GM12878 (cell line): ENCODE data around the gene TNNT1. TPM values are rescaled to one million over a fixed set of nuclear protein-coding genes. Genes with fewer than 3 reads are reported as not detected.

Experiments
- ATAC-seq: fragments of 200-7000 bp; cut with Tn5 transposase; 3 replicates; pipeline ENCODE4 v1.9.1; 2020; ENCODE audit warnings: mild to moderate bottlenecking, moderate library complexity
- BruUV-seq: library from RNA; stranded (reverse); fragments of 400-500 nt; replicated peaks from 2 replicates; lab custom pipeline; 2021; lab: Mats Ljungman, UMichigan
- CTCF ChIA-PET: fragments of 300-600 bp; sonication (Branson Sonifier 250); formaldehyde crosslinking; extraction: SDS; loops from one replicate; lab custom pipeline; 2021; ENCODE audit warnings: inconsistent platforms; lab: Yijun Ruan, JAX
- POLR2A ChIA-PET: fragments of 350-600 bp; formaldehyde crosslinking; extraction: SDS; loops from one replicate; lab custom pipeline; 2021; ENCODE audit warnings: inconsistent platforms; lab: Charles Lee
- RAD21 ChIA-PET: fragments of 300-600 bp; sonication (Branson Sonifier 250); formaldehyde crosslinking; loops from one replicate; lab custom pipeline; 2023; ENCODE audit warnings: antibody characterized with exemption; ENCODE audit not compliant: unreplicated experiment; lab: Charles Lee
- SMC1A ChIA-PET: fragments of 300-600 bp; sonication (Branson Sonifier 250); formaldehyde crosslinking; loops from one replicate; lab custom pipeline; 2023; ENCODE audit not compliant: unreplicated experiment, uncharacterized antibody; lab: Charles Lee
- DNase-seq: peaks from one replicate; pipeline ENCODE4 v3.0.0-alpha.2; 2011; ENCODE audit warnings: low read depth, low spot score
- FAIRE-seq: peaks from 3 replicates; lab custom pipeline; 2011; peaks lifted over from hg19 to GRCh38; lab: Jason Lieb, UNC
- H2AFZ ChIP-seq: 2 replicates; pipeline ENCODE4 v1.6.0; 2011; ENCODE audit warnings: low read depth, low read length, control low read depth; ENCODE audit not compliant: control insufficient read depth
- H3K27ac ChIP-seq: 2 replicates; pipeline ENCODE4 v1.5.1; 2011; ENCODE audit warnings: control low read depth; ENCODE audit not compliant: control insufficient read depth, insufficient read depth
- H3K27me3 ChIP-seq, 2 experiments: replicated peaks in 1 of 2; 2 replicates each; pipeline versions ENCODE4 v1.6.0 to v1.6.1; 2011; ENCODE audit warnings: low read length in 1 of 2; ENCODE audit not compliant: control insufficient read depth in 2 of 2, insufficient read depth in 2 of 2
- H3K36me3 ChIP-seq, 2 experiments: 2 replicates each; pipeline ENCODE4 v1.5.1; 2011; ENCODE audit warnings: low read length in 1 of 2; ENCODE audit not compliant: control insufficient read depth in 2 of 2, insufficient read depth in 2 of 2
- H3K4me1 ChIP-seq: 2 replicates; pipeline ENCODE4 v1.6.1; 2011; ENCODE audit warnings: mild to moderate bottlenecking, low read length, moderate library complexity, mixed read lengths; ENCODE audit not compliant: control insufficient read depth, insufficient read depth
- H3K4me2 ChIP-seq: 2 replicates; pipeline ENCODE4 v1.6.0; 2011; ENCODE audit warnings: control low read depth; ENCODE audit not compliant: control insufficient read depth, insufficient read depth
- H3K4me3 ChIP-seq: fragments of 200-600 bp; sonication (generic); 2 replicates; pipeline ENCODE4 v1.5.1; 2016
- H3K79me2 ChIP-seq: 2 replicates; pipeline ENCODE4 v1.6.0; 2011; ENCODE audit warnings: low read length; ENCODE audit not compliant: control insufficient read depth, insufficient read depth
- H3K9ac ChIP-seq: 2 replicates; pipeline ENCODE4 v1.8.0; 2011; ENCODE audit warnings: low read length, control low read depth, mixed read lengths; ENCODE audit not compliant: control insufficient read depth, insufficient read depth
- H3K9me3 ChIP-seq: replicated peaks from 3 replicates; pipeline ENCODE4 v1.5.1; 2011; ENCODE audit warnings: mild to moderate bottlenecking, low read length; ENCODE audit not compliant: control insufficient read depth, insufficient read depth
- H4K20me1 ChIP-seq: 2 replicates; pipeline ENCODE4 v1.6.0; 2011; ENCODE audit not compliant: control insufficient read depth, insufficient read depth
- FOXK2 ChIP-seq: fragments of 450-650 bp; IDR thresholded peaks from 2 replicates; pipeline ENCODE4 v1.6.1; 2017; ENCODE audit warnings: mild to moderate bottlenecking, moderate library complexity
- HDAC6 ChIP-seq: fragments of 200-600 bp; sonication (generic); IDR thresholded peaks from one replicate; pipeline ENCODE4 v1.8.0; 2017; ENCODE audit warnings: antibody characterized with exemption; ENCODE audit not compliant: unreplicated experiment
- KAT2A ChIP-seq: conservative IDR thresholded peaks from 2 replicates; pipeline ENCODE4 v1.6.1; 2011; ENCODE audit warnings: low read depth, low read length; ENCODE audit not compliant: control insufficient read depth
- KLF5 ChIP-seq: fragments of 450-650 bp; IDR thresholded peaks from 2 replicates; pipeline ENCODE4 v1.6.1; 2014; ENCODE audit warnings: mild to moderate bottlenecking; ENCODE audit not compliant: partially characterized antibody
- LARP7 ChIP-seq: fragments of 450-650 bp; IDR thresholded peaks from 2 replicates; pipeline ENCODE4 v1.6.1; 2017; ENCODE audit warnings: mild to moderate bottlenecking
- PAX5 ChIP-seq: IDR thresholded peaks from 2 replicates; pipeline ENCODE4 v1.6.1; 2011; ENCODE audit warnings: low read depth, low read length, borderline replicate concordance
- SIX5 ChIP-seq: IDR thresholded peaks from 2 replicates; pipeline ENCODE4 v1.6.1; 2011; ENCODE audit warnings: mild to moderate bottlenecking, low read depth, low read length, moderate library complexity; ENCODE audit not compliant: severe bottlenecking
- SMC3 ChIP-seq: IDR thresholded peaks from 2 replicates; pipeline ENCODE4 v1.6.1; 2011; ENCODE audit warnings: low read length, improper control_type of control experiment, borderline replicate concordance
- SPI1 ChIP-seq: IDR thresholded peaks from 2 replicates; pipeline ENCODE4 v1.6.1; 2011; ENCODE audit warnings: low read depth, mild to moderate bottlenecking, low read length, moderate library complexity, borderline replicate concordance; ENCODE audit not compliant: insufficient read depth
- TARDBP ChIP-seq: IDR thresholded peaks from 2 replicates; pipeline ENCODE4 v1.6.1; 2016; ENCODE audit warnings: borderline replicate concordance
- USF2 ChIP-seq: IDR thresholded peaks from 2 replicates; pipeline ENCODE4 v1.6.1; 2011; ENCODE audit warnings: low read depth, low read length, improper control_type of control experiment, borderline replicate concordance
- WGBS: methylation state at CpG from one replicate; pipeline ENCODE4 v1.1.6; 2016; ENCODE audit warnings: low lambda C conversion rate; ENCODE audit not compliant: insufficient replicate concordance, insufficient coverage; ENCODE audit errors: missing lambda C conversion rate; 5-methylcytosine and 5-hydroxymethylcytosine counted together
- in situ Hi-C: fragments of 300-500 bp; cut with MboI; formaldehyde crosslinking; loops from 9 replicates; pipeline ENCODE4 v1.14.3; 2018; ENCODE audit warnings: mixed read lengths
- intact Hi-C: fragments of 100-400 bp; cut with micrococcal nuclease; formaldehyde crosslinking; loops from one replicate; pipeline ENCODE4 v1.14.2; 2022; ENCODE audit not compliant: unreplicated experiment
- polyA plus RNA-seq, 11 experiments: library from polyadenylated mRNA; depleted of rRNA in 4 of 11; unstranded in 6 of 11; stranded (reverse) in 5 of 11; fragments of >200 nt; fragmentation: Nextera tagmentation in 4 of 11; fragmentation: Illumina TruSeq in 1 of 11; extraction: Ambion mirVana in 4 of 11; extraction: Trizol in 1 of 11; gene quantifications; 1 replicate in 1 of 11; 2 replicates in 10 of 11; pipeline versions ENCODE4 v1.2.1 to v1.2.3, GENCODE V29; 2011 to 2016; ENCODE audit warnings: inconsistent platforms in 2 of 11, missing spikeins in 2 of 11, low read depth in 1 of 11
- total RNA-seq, 4 experiments: library from RNA; depleted of rRNA in 3 of 4; stranded (reverse); fragments of >200 nt in 3 of 4; fragmentation: Illumina TruSeq in 1 of 4; extraction: Trizol in 1 of 4; gene quantifications; 2 replicates each; pipeline versions ENCODE4 v1.2.1 to v1.2.3, GENCODE V29; 2013 to 2021
- TF ChIP-seq, protein P1 (sequence below): fragments of 450-650 bp; IDR thresholded peaks from 2 replicates; pipeline ENCODE4 v1.6.1; 2016; ENCODE audit warnings: mild to moderate bottlenecking
- TF ChIP-seq, protein P2 (sequence below): fragments of 450-650 bp; IDR thresholded peaks from 2 replicates; pipeline ENCODE4 v1.6.1; 2014; ENCODE audit warnings: mild to moderate bottlenecking
- TF ChIP-seq, protein P3 (sequence below): fragments of 450-650 bp; IDR thresholded peaks from 2 replicates; pipeline ENCODE4 v1.6.1; 2018; ENCODE audit warnings: borderline replicate concordance, mild to moderate bottlenecking; ENCODE audit not compliant: partially characterized antibody

The TNNT1 gene
- total and polyA plus RNA-seq, 10 of the 15 experiments (the other 5 are each of a cell fraction or from before 2014, with no cell fraction given), result 0.26 to 0.62 (median 0.37) TPM; not detected in 7

DNA sequence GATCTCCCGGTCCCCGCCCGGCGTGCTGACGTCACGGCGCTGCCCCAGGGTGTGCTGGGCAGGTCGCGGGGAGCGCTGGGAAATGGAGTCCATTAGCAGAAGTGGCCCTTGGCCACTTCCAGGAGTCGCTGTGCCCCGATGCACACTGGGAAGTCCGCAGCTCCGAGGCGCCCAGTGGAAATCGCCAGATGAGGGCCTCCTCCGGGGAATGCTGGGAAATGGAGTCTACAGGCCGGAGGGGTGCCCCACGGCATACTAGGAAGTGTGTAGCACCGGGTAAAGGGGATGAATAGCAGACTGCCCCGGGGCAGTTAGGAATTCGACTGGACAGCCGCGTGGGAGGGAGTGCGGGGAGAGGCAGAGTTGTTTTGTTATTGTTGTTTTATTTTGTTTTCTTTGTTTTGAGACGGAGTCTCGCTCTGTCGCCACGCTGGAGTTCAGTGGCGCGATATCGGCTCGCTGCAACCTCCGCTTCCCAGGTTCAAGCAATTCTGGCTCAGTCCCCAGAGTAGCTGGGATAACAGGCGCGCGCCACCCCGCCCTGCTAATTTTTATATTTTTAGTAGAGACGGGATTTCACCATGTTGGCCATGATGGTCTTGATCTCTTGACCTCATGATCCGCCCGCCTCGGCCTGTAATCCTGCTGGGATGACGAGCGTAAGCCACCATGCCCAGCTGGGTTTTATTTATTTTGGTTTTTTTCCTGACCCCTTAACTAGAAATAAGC is 31.2 kb downstream of the TNNT1 start:
- peak overlapping the region; percentile 70 for H3K4me2 ChIP-seq
- no peaks in the 10 kb centered on the region for H3K36me3 ChIP-seq
- DNase-seq (peak; percentile 92), ATAC-seq (peak; percentile 92), FAIRE-seq (peak; percentile 96)
- H3K27me3 ChIP-seq, result no peaks in the 10 kb centered on the region
- ChIA-PET CTCF (interaction anchor here (1.0 kb wide), 1 partner anchor 536 kb away, joined by 4 read pairs; no protein-coding TSS in a partner anchor), RAD21 (interaction anchor here (0.6 to 1.6 kb wide), 2 partner anchors 266 to 386 kb away, joined by 3 to 6 read pairs; partner anchors contain the start of gene TMEM238), SMC1A (interaction anchor here (1.1 to 1.2 kb wide), 2 partner anchors 15 to 142 kb away, joined by 3 to 4 read pairs; no protein-coding TSS in a partner anchor), POLR2A (interaction anchor here (1.1 kb wide), 1 partner anchor 137 kb away, joined by 4 read pairs; no protein-coding TSS in a partner anchor)
- BruUV-seq, result TSS peak; percentile 98
- peak overlapping the region; percentile 68 for H3K4me3 ChIP-seq
- H2AFZ ChIP-seq, result peak overlapping the region; percentile 67
- peak overlapping the region; percentile 55 for H3K9ac ChIP-seq
- no peaks in the 10 kb centered on the region for H3K9me3 ChIP-seq
- intact Hi-C loops (no loop called here), in situ Hi-C loops (no loop called here)
- peaks cover 36% of the 10 kb centered on the region for H3K79me2 ChIP-seq
- H4K20me1 ChIP-seq, result peaks cover 3% of the 10 kb centered on the region; the same call in 1 of the 2 replicates
- WGBS, result 2% methylated on average over 37 of the region's 44 CpGs
- H3K4me1 ChIP-seq, result peaks cover 22% of the 10 kb centered on the region
- H3K27ac ChIP-seq, result peak overlapping the region; percentile 50
- TF ChIP-seq FOXK2 (no peak), PAX5 (no peak), KLF5 (no peak), SPI1 (peak; percentile 51; the same call in 1 of the 2 replicates), SIX5 (peak; percentile 95), KAT2A (no peak), LARP7 (no peak), USF2 (no peak), TARDBP (peak; percentile 85; the same call in 1 of the 2 replicates), SMC3 (no peak), HDAC6 (no peak)
- TF ChIP-seq, protein P1, sequence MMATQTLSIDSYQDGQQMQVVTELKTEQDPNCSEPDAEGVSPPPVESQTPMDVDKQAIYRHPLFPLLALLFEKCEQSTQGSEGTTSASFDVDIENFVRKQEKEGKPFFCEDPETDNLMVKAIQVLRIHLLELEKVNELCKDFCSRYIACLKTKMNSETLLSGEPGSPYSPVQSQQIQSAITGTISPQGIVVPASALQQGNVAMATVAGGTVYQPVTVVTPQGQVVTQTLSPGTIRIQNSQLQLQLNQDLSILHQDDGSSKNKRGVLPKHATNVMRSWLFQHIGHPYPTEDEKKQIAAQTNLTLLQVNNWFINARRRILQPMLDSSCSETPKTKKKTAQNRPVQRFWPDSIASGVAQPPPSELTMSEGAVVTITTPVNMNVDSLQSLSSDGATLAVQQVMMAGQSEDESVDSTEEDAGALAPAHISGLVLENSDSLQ, result no peak
- TF ChIP-seq, protein P2, sequence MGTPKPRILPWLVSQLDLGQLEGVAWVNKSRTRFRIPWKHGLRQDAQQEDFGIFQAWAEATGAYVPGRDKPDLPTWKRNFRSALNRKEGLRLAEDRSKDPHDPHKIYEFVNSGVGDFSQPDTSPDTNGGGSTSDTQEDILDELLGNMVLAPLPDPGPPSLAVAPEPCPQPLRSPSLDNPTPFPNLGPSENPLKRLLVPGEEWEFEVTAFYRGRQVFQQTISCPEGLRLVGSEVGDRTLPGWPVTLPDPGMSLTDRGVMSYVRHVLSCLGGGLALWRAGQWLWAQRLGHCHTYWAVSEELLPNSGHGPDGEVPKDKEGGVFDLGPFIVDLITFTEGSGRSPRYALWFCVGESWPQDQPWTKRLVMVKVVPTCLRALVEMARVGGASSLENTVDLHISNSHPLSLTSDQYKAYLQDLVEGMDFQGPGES, result no peak
- TF ChIP-seq, protein P3, sequence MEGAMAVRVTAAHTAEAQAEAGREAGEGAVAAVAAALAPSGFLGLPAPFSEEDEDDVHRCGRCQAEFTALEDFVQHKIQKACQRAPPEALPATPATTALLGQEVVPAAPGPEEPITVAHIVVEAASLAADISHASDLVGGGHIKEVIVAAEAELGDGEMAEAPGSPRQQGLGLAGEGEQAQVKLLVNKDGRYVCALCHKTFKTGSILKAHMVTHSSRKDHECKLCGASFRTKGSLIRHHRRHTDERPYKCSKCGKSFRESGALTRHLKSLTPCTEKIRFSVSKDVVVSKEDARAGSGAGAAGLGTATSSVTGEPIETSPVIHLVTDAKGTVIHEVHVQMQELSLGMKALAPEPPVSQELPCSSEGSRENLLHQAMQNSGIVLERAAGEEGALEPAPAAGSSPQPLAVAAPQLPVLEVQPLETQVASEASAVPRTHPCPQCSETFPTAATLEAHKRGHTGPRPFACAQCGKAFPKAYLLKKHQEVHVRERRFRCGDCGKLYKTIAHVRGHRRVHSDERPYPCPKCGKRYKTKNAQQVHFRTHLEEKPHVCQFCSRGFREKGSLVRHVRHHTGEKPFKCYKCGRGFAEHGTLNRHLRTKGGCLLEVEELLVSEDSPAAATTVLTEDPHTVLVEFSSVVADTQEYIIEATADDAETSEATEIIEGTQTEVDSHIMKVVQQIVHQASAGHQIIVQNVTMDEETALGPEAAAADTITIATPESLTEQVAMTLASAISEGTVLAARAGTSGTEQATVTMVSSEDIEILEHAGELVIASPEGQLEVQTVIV, result peak; percentile 22
